ENCODE measurements around the gene TEX264. TPM values are rescaled to one million over a fixed set of nuclear protein-coding genes. Genes with fewer than 3 reads are reported as not detected.
A peak's percentile ranks its signal among the peaks of the same experiment; 100 is the strongest.
"Not testable (repeated sequence)": the region's sequence is repeated elsewhere in the genome, so short reads cannot be mapped to it uniquely, and the experiment has no call there.

Gene TEX264, protein sequence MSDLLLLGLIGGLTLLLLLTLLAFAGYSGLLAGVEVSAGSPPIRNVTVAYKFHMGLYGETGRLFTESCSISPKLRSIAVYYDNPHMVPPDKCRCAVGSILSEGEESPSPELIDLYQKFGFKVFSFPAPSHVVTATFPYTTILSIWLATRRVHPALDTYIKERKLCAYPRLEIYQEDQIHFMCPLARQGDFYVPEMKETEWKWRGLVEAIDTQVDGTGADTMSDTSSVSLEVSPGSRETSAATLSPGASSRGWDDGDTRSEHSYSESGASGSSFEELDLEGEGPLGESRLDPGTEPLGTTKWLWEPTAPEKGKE
- total RNA-seq (2014; rRNA removed; shearing (Covaris generic)) = 36.4 and 36.9 TPM in 2 replicates

DNA sequence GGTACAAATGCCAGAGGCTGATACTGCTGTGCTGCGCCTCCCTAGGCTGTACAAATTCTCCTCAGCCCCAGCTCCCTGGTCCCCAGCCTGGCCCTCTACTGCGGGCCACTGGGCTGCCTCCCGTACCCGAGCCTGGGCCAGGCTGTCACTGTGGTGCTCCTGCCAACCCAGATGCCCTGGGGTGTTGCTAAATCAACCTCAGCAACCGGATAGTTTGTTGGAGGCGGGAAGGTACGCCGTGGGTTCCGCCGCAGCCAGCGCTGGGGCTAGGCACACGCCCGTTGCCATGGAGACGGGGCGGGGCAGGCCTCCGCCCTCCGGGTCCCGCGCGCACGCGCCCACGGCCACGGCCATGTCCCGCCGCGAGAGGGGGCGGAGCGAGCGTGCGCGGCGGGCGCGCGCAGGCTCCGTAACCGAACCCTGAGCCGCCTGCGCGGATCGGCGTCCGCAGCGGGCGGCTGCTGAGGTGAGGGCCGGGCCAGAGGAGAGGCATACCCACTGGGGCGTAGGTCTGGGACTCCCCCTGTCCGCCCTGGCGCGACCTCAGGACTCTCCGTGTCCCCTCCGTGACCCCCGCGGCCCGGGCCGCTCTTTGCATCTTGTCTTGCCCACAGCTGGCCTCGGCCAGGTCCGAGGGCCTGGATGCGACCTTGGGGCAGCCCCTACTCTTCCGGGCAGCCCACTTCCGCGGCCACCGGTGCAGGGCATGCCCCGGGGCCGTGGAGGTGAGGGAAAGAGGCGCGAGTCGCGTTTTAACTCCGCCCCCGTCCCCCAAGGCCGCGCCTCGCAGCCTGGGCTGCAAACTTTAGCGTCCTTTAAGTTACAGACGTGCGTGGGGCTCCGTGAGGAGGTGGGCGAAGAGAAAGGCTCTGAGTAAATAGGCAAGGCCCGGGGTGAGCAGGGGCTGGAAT lies at the start of gene TEX264:
TEX264 (plus strand) TSS at position 430 of the 911 bp plus-strand sequence. CDS start 3,053 bp downstream, outside the sequence.
- DNase-seq (ENCODE audit: low read depth in 1 of 2, low spot score in 2 of 2) = peak; percentile 83 to 84
- Histone ChIP-seq H3K36me3 (peaks cover 4% of the 10 kb centered on the region; the same call in 1 of the 2 replicates), H3K27ac (peak within 1 kb of the TSS; percentile 53), H3K27me3 (replicated peaks) (no peaks in the 10 kb centered on the region), H3K4me1 (replicated peaks) (peaks cover 10% of the 10 kb centered on the region), H3K9me3 (replicated peaks) (no peaks in the 10 kb centered on the region), H3K4me3 (peak within 1 kb of the TSS; percentile 72)

GRCh38 chr3:51622413-51622812 lies 48.6 kb upstream of the TEX264 start:
- no peak for DNase-seq (ENCODE audit: low read depth in 1 of 2, low spot score in 2 of 2)
- H3K4me1 ChIP-seq (replicated peaks) = no peaks in the 10 kb centered on the region
- H3K36me3 ChIP-seq = peaks cover 1% of the 10 kb centered on the region; the same call in 1 of the 2 replicates
- H3K9me3 ChIP-seq (replicated peaks) = no peaks in the 10 kb centered on the region
- no peaks in the 10 kb centered on the region for H3K27me3 ChIP-seq (replicated peaks)
- no peak overlapping the region for H3K27ac ChIP-seq
- no peak overlapping the region for H3K4me3 ChIP-seq

GRCh38 chr3:51622868-51623267 lies 48.2 kb upstream of the TEX264 start:
- Histone ChIP-seq H3K4me1 (replicated peaks) (no peaks in the 10 kb centered on the region), H3K36me3 (peaks cover 3% of the 10 kb centered on the region; the same call in 1 of the 2 replicates), H3K27me3 (replicated peaks) (no peaks in the 10 kb centered on the region), H3K4me3 (no peak overlapping the region), H3K9me3 (replicated peaks) (no peaks in the 10 kb centered on the region), H3K27ac (no peak overlapping the region)
- DNase-seq (ENCODE audit: low read depth in 1 of 2, low spot score in 2 of 2) = no peak

DNA sequence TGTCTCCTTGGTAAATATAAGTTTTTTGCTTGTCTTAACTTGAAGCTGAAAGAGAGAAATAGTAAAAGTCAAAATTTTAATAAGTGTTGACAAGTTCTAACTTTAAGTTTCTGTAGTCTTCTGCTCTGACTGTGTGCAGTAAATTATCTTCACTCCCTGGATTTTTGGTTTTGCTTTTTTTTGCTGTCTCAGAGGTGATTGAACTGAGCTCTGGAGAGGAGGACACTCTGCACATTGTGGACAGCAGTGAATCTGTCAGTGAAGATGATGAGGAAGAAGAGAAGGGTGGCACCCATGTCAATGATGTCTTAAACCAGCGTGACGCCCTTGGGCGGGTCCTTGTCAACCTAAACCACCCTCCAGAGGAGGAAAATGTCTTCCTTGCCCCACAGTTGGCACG lies 40.5 kb upstream of the TEX264 start:
- Histone ChIP-seq H3K27me3 (replicated peaks) (no peaks in the 10 kb centered on the region), H3K36me3 (peaks cover 40% of the 10 kb centered on the region), H3K4me1 (replicated peaks) (no peaks in the 10 kb centered on the region), H3K4me3 (no peak overlapping the region), H3K9me3 (replicated peaks) (no peaks in the 10 kb centered on the region), H3K27ac (no peak overlapping the region)
- no peak for DNase-seq (ENCODE audit: low read depth in 1 of 2, low spot score in 2 of 2)

- no peak overlapping the region for H3K4me3 ChIP-seq
- peaks cover 71% of the 10 kb centered on the region for H3K36me3 ChIP-seq
- H3K4me1 ChIP-seq (replicated peaks) = no peaks in the 10 kb centered on the region
- no peaks in the 10 kb centered on the region for H3K9me3 ChIP-seq (replicated peaks)
- DNase-seq (ENCODE audit: low read depth in 1 of 2, low spot score in 2 of 2) = no peak
- H3K27ac ChIP-seq = no peak overlapping the region
- no peaks in the 10 kb centered on the region for H3K27me3 ChIP-seq (replicated peaks)
These were observed 33.7 kb upstream of the TEX264 start for GRCh38 chr3:51637144-51637940.

DNA sequence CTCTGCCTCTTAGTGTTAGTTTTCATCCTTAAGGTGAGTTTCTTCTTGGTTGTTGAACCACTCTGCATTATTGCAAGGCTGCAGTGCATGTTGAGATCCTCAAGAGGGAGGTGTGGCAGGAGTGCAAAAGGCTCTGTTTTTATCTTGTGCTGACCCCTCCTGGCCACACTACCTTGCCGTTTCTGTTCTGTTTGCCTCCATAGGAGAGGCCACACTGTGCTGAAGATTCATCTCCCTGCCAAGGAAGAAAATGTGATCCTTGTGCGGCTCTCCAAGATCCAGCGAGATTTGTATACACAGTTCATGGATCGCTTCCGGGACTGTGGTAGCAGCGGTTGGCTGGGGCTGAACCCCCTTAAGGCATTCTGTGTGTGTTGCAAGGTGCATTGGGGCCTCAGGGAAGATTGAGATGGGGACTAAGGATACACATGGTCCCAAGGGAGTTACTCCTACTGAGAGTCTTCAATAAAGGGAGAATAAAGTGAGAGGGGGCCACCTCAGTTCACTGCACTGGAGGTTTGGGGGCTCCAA lies 33.0 kb upstream of the TEX264 start:
- Histone ChIP-seq H3K27ac (no peak overlapping the region), H3K4me3 (no peak overlapping the region), H3K27me3 (replicated peaks) (no peaks in the 10 kb centered on the region), H3K9me3 (replicated peaks) (no peaks in the 10 kb centered on the region), H3K4me1 (replicated peaks) (no peaks in the 10 kb centered on the region), H3K36me3 (peaks cover 74% of the 10 kb centered on the region)
- DNase-seq (ENCODE audit: low read depth in 1 of 2, low spot score in 2 of 2) = peak; percentile 26 to 48

- no peak overlapping the region for H3K4me3 ChIP-seq
- no peak for DNase-seq (ENCODE audit: low read depth in 1 of 2, low spot score in 2 of 2)
- peaks cover 83% of the 10 kb centered on the region for H3K36me3 ChIP-seq
- H3K27me3 ChIP-seq (replicated peaks) = no peaks in the 10 kb centered on the region
- no peaks in the 10 kb centered on the region for H3K4me1 ChIP-seq (replicated peaks)
- H3K27ac ChIP-seq = no peak overlapping the region
- H3K9me3 ChIP-seq (replicated peaks) = no peaks in the 10 kb centered on the region
These were observed 28.6 kb upstream of the TEX264 start for GRCh38 chr3:51642462-51642861.

DNA sequence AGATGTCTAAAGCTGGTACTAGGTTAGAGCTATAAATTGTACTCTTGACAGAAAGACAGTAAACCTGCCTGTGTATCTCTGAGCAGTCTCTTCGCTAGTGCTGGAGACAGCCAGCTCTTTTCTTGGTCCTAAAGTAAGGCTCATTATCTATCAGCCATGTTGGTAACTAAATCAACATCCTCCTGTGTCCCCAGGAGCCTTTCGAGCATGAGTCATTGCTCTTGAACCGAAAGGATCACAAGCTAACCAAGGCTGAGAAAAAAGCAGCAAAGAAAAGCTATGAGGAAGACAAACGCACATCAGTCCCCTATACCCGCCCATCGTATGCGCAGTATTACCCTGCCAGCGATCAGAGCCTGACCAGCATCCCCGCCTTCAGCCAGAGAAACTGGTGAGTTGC lies 25.0 kb upstream of the TEX264 start:
- H3K27ac ChIP-seq = no peak overlapping the region
- H3K4me3 ChIP-seq = no peak overlapping the region
- H3K9me3 ChIP-seq (replicated peaks) = no peaks in the 10 kb centered on the region
- DNase-seq (ENCODE audit: low read depth in 1 of 2, low spot score in 2 of 2) = no peak
- H3K4me1 ChIP-seq (replicated peaks) = no peaks in the 10 kb centered on the region
- peaks cover 65% of the 10 kb centered on the region for H3K36me3 ChIP-seq
- no peaks in the 10 kb centered on the region for H3K27me3 ChIP-seq (replicated peaks)

DNA sequence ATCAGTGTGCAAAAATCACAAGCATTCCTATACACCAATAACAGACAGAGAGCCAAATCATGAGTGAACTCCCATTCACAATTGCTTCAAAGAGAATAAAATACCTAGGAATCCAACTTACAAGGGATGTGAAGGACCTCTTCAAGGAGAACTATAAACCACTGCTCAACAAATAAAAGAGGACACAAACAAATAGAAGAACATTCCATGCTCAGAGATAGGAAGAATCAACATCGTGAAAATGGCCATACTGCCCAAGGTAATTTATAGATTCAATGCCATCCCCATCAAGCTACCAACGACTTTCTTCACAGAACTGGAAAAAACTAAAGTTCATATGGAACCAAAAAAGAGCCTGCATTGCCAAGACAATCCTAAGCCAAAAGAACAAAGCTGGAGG lies 18.9 kb upstream of the TEX264 start:
- H3K4me3 ChIP-seq; H3K27ac ChIP-seq; H3K4me1 ChIP-seq (replicated peaks); DNase-seq (ENCODE audit: low read depth in 1 of 2, low spot score in 2 of 2); H3K9me3 ChIP-seq (replicated peaks); H3K27me3 ChIP-seq (replicated peaks): not testable (repeated sequence)
- peaks cover 17% of the 10 kb centered on the region for H3K36me3 ChIP-seq

DNA sequence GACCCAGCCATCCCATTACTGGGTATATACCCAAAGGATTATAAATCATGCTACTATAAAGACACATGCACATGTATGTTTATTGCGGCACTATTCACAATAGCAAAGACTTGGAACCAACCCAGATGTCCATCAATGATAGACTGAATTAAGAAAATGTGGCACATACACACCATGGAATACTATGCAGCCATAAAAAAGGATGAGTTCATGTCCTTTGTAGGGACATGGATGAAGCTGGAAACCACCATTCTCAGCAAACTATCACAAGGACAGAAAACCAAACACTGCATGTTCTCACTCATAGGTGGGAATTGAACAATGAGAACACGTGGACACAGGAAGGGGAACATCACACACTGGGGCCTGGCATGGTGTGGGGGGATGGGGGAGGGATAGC lies 17.6 kb upstream of the TEX264 start:
- H3K36me3 ChIP-seq; DNase-seq (ENCODE audit: low read depth in 1 of 2, low spot score in 2 of 2); H3K9me3 ChIP-seq (replicated peaks); H3K4me1 ChIP-seq (replicated peaks); H3K4me3 ChIP-seq; H3K27ac ChIP-seq; H3K27me3 ChIP-seq (replicated peaks): not testable (repeated sequence)

DNA sequence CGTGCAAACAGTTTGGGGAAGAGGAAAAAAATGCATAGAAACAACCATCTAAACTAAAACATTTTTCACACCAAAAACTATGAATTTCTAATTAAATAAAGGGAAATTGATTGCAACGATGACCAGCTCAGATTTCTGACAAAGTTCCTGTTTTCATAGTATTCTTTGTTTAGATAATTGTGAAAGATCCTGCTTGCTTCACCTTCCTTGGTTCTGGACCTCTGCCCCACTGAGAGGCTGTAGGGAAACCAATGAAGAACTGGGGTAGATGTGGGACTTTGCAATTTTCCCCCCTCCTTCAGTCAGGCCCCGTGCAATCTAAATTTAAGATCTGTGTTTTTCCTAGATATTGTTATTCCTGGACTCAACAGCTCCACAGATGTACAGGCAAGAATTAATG lies 13.8 kb upstream of the TEX264 start:
- peaks cover 27% of the 10 kb centered on the region for H3K36me3 ChIP-seq
- H3K27ac ChIP-seq = no peak overlapping the region
- no peaks in the 10 kb centered on the region for H3K9me3 ChIP-seq (replicated peaks)
- DNase-seq (ENCODE audit: low read depth in 1 of 2, low spot score in 2 of 2) = no peak
- no peaks in the 10 kb centered on the region for H3K27me3 ChIP-seq (replicated peaks)
- H3K4me3 ChIP-seq = no peak overlapping the region
- no peaks in the 10 kb centered on the region for H3K4me1 ChIP-seq (replicated peaks)

- H3K4me3 ChIP-seq = no peak overlapping the region
- peaks cover 32% of the 10 kb centered on the region for H3K36me3 ChIP-seq
These were observed 11.1 kb upstream of the TEX264 start for GRCh38 chr3:51659942-51660341.

GRCh38 chr3:51662456-51662855 lies 8.6 kb upstream of the TEX264 start:
- Histone ChIP-seq H3K9me3 (replicated peaks) (no peaks in the 10 kb centered on the region), H3K27me3 (replicated peaks) (no peaks in the 10 kb centered on the region), H3K4me3 (no peak overlapping the region), H3K36me3 (peaks cover 32% of the 10 kb centered on the region), H3K27ac (no peak overlapping the region), H3K4me1 (replicated peaks) (no peaks in the 10 kb centered on the region)
- DNase-seq (ENCODE audit: low read depth in 1 of 2, low spot score in 2 of 2) = no peak

More at GRCh38 chr3:51659942-51660341, 11.1 kb upstream of the TEX264 start:
- Histone ChIP-seq H3K27me3 (replicated peaks) (no peaks in the 10 kb centered on the region), H3K27ac (no peak overlapping the region), H3K4me1 (replicated peaks) (no peaks in the 10 kb centered on the region), H3K9me3 (replicated peaks) (no peaks in the 10 kb centered on the region)
- no peak for DNase-seq (ENCODE audit: low read depth in 1 of 2, low spot score in 2 of 2)
